SK-N-SH treated with all-trans-retinoic acid at 6 μM for 48 hours (cell line): ENCODE results near the gene SLC22A5.

ENCODE experiments used
- ATAC-seq: fragments of 200-7000 bp; cut with Tn5 transposase; 3 replicates; pipeline ENCODE4 v1.9.1; 2020; ENCODE audit warnings: mild to moderate bottlenecking, moderate library complexity
- ARNTL ChIP-seq: fragments of 450-650 bp; formaldehyde crosslinking; IDR thresholded peaks from 2 replicates; pipeline ENCODE4 v1.5.0; 2020; ENCODE audit warnings: low read depth, mild to moderate bottlenecking, moderate library complexity, borderline replicate concordance
- BACH2 ChIP-seq: fragments of 250-450 bp; sonication (Bioruptor Pico); IDR thresholded peaks from 2 replicates; pipeline ENCODE4 v1.9.0; 2021; ENCODE audit warnings: mild to moderate bottlenecking, borderline replicate concordance
- CSRNP3 ChIP-seq: fragments of 250-450 bp; sonication (Bioruptor Pico); IDR thresholded peaks from 2 replicates; pipeline ENCODE4 v1.5.1; 2021; ENCODE audit warnings: mild to moderate bottlenecking, moderate library complexity
- ESRRG ChIP-seq: fragments of 250-450 bp; sonication (Bioruptor Pico); IDR thresholded peaks from 2 replicates; pipeline ENCODE4 v1.6.1; 2021; ENCODE audit warnings: mild to moderate bottlenecking
- GLIS3 ChIP-seq: fragments of 250-450 bp; sonication (Bioruptor Pico); IDR thresholded peaks from 2 replicates; pipeline ENCODE4 v1.5.0; 2020; ENCODE audit warnings: mild to moderate bottlenecking, moderate library complexity
- ISL1 ChIP-seq: fragments of 250-450 bp; sonication (Bioruptor Pico); IDR thresholded peaks from 2 replicates; pipeline ENCODE4 v2.1.2; 2022; ENCODE audit warnings: mild to moderate bottlenecking, moderate library complexity
- OSR1 ChIP-seq: fragments of 250-450 bp; sonication (Bioruptor Pico); IDR thresholded peaks from 2 replicates; pipeline ENCODE4 v1.8.0; 2022; ENCODE audit warnings: moderate library complexity, mild to moderate bottlenecking, inconsistent platforms
- PATZ1 ChIP-seq: fragments of 250-450 bp; sonication (Bioruptor Pico); IDR thresholded peaks from 2 replicates; pipeline ENCODE4 v1.8.0; 2020; ENCODE audit warnings: mild to moderate bottlenecking, moderate library complexity, borderline replicate concordance
- POU6F1 ChIP-seq: fragments of 250-450 bp; sonication (Bioruptor Pico); IDR thresholded peaks from 2 replicates; pipeline ENCODE4 v1.8.0; 2021; ENCODE audit warnings: low read depth, mild to moderate bottlenecking, moderate library complexity, borderline replicate concordance
- PPARA ChIP-seq: fragments of 250-450 bp; sonication (Bioruptor Pico); IDR thresholded peaks from 2 replicates; pipeline ENCODE4 v1.5.0; 2020; ENCODE audit warnings: mild to moderate bottlenecking, borderline replicate concordance
- RARB ChIP-seq: fragments of 250-450 bp; sonication (Bioruptor Pico); IDR thresholded peaks from 2 replicates; pipeline ENCODE4 v1.8.0; 2021; ENCODE audit warnings: mild to moderate bottlenecking, moderate library complexity
- SNAI2 ChIP-seq: fragments of 250-450 bp; sonication (Bioruptor Pico); IDR thresholded peaks from 2 replicates; pipeline ENCODE4 v1.5.0; 2020; ENCODE audit warnings: mild to moderate bottlenecking, moderate library complexity
- TCF4 ChIP-seq: fragments of 250-450 bp; sonication (Bioruptor Pico); IDR thresholded peaks from 2 replicates; pipeline ENCODE4 v1.8.0; 2021; ENCODE audit warnings: mild to moderate bottlenecking, moderate library complexity, borderline replicate concordance
- TOX ChIP-seq: fragments of 250-450 bp; sonication (Bioruptor Pico); IDR thresholded peaks from 2 replicates; pipeline ENCODE4 v1.8.0; 2021; ENCODE audit warnings: mild to moderate bottlenecking, moderate library complexity, borderline replicate concordance
- ZC3H10 ChIP-seq: fragments of 250-450 bp; sonication (Bioruptor Pico); IDR thresholded peaks from 2 replicates; pipeline ENCODE4 v1.5.1; 2021; ENCODE audit warnings: mild to moderate bottlenecking, moderate library complexity
- ZFP3 ChIP-seq: fragments of 250-450 bp; sonication (Bioruptor Pico); IDR thresholded peaks from 2 replicates; pipeline ENCODE4 v1.5.0; 2020; ENCODE audit warnings: mild to moderate bottlenecking, moderate library complexity
- ZFP30 ChIP-seq: fragments of 450-650 bp; formaldehyde crosslinking; IDR thresholded peaks from 2 replicates; pipeline ENCODE4 v1.5.0; 2022; ENCODE audit warnings: mild to moderate bottlenecking, moderate library complexity
- ZNF565 ChIP-seq: fragments of 450-650 bp; formaldehyde crosslinking; conservative IDR thresholded peaks from 2 replicates; pipeline ENCODE4 v1.5.0; 2020; ENCODE audit warnings: low read depth, mild to moderate bottlenecking, moderate library complexity
- ZNF70 ChIP-seq: fragments of 450-650 bp; formaldehyde crosslinking; IDR thresholded peaks from 2 replicates; pipeline ENCODE4 v1.5.0; 2020; ENCODE audit warnings: mild to moderate bottlenecking, moderate library complexity

SLC22A5 gene

GRCh38 chr5:132369007-132369473, 470 bp upstream of the SLC22A5 start:
- ATAC-seq: peak; percentile 9; the same call in 2 of the 3 replicates

GRCh38 chr5:132370181-132370970, 866 bp downstream of the SLC22A5 start:
- no peak for ATAC-seq
- TF ChIP-seq OSR1 (CRISPR knock-in tag) (no peak), PATZ1 (CRISPR knock-in tag) (no peak), PPARA (no peak), GLIS3 (CRISPR knock-in tag) (no peak), ZNF565 (CRISPR knock-in tag) (no peak), TCF4 (CRISPR knock-in tag) (no peak), POU6F1 (no peak), SNAI2 (CRISPR knock-in tag) (no peak), ZFP30 (CRISPR knock-in tag) (no peak), BACH2 (CRISPR knock-in tag) (no peak), ZC3H10 (CRISPR knock-in tag) (no peak), RARB (CRISPR knock-in tag) (no peak), CSRNP3 (no peak), ZNF70 (CRISPR knock-in tag) (no peak), ZFP3 (CRISPR knock-in tag) (no peak), ISL1 (CRISPR knock-in tag) (no peak)

More at GRCh38 chr5:132369007-132369473, 470 bp upstream of the SLC22A5 start:
- TF ChIP-seq ZC3H10 (CRISPR knock-in tag): no peak

GRCh38 chr5:132370971-132371602, 1.6 kb downstream of the SLC22A5 start:
- TF ChIP-seq PATZ1 (CRISPR knock-in tag) (no peak), CSRNP3 (no peak)
- TF ChIP-seq, all 23 proteins: peak for 0
- ATAC-seq: no peak

- no peak for ATAC-seq
- no peak for TF ChIP-seq SNAI2 (CRISPR knock-in tag)
- no peak for TF ChIP-seq ESRRG (CRISPR knock-in tag)
- no peak for TF ChIP-seq TOX (CRISPR knock-in tag)
- no peak for TF ChIP-seq GLIS3 (CRISPR knock-in tag)
- TF ChIP-seq ARNTL (CRISPR knock-in tag): no peak
- TF ChIP-seq, all 23 proteins: peak for 0
Observed at GRCh38 chr5:132371603-132371994, 2.1 kb downstream of the SLC22A5 start.
